VCaP (cell line): ENCODE data around the gene APLNR.

Experiments used
- H3K27ac ChIP-seq: fragments of 450-650 bp; 2 replicates; pipeline ENCODE4 v1.5.1; 2017
- CTCF ChIP-seq: fragments of 450-650 bp; conservative IDR thresholded peaks from 2 replicates; pipeline ENCODE4 v1.5.1; 2017; ENCODE audit warnings: mild to moderate bottlenecking, moderate library complexity

Gene APLNR

DNA sequence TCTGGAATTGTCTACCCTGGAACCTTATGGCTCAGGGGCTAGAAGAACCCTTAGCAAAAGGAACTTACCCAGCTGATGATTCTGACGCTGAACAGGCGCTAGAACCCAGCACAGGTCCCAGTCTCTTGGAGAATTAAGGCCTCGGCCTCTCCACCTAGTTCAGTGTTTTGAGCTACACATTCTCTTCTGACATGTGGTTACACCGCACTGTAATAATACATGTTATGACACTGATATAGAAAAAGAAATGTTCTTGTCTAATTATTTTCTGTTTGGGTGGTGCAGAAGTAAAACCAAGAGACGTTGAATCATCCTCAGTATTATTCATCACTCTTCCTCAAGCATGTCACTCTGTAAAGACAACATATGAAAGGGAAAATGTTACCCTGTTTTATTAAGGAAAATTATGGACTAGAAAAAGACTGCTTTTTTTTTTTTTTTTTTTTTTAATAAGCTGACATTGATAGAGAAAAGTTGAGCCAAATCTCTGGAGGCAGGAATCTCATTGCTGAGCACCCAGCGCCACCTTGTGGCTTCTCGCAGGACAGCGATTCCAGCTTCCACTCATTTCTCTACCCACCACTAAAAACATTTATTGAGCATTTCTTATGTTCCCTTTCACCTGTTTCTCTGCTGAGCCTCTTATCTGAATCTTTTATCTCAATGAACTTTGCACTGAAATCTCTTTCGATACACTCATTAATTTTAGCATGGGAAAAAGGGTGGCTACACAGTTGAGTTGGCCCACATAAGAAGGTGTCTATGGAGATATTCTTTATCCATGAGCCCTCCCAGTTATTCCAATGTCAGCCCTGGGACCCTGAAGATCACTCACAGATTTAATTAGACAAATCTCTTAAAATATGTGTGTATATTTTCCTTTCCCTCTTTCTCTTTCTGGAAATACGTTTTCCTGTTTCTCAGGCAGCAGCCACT is 12.6 kb upstream of the APLNR start:
- no peak overlapping the region for H3K27ac ChIP-seq
- TF ChIP-seq CTCF = peak; percentile 84

- H3K27ac ChIP-seq = no peak overlapping the region
- peak; percentile 84 for TF ChIP-seq CTCF
Observed at GRCh38 chr11:57248780-57249383, 11.8 kb upstream of the APLNR start.

DNA sequence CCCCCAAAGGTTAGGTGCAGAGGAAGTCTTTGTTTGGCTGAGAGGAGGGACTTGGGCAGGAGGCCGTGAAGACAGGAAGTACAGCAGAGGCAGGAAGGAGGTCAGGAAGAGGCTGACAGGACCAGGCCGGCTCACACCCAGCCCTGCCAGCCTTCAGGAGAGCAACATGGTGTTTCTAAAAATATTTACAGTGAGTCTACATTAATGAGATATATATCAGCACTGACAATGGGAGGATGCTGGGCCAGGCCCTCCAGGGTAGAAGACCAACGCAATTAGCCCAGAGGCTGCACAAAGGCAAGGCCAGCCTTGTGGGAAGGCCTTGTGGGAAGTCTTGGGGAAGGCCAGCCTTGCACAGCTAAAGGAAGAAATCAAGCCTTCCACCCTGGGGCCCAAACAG is 7.9 kb upstream of the APLNR start:
- TF ChIP-seq CTCF = no peak
- no peak overlapping the region for H3K27ac ChIP-seq

DNA sequence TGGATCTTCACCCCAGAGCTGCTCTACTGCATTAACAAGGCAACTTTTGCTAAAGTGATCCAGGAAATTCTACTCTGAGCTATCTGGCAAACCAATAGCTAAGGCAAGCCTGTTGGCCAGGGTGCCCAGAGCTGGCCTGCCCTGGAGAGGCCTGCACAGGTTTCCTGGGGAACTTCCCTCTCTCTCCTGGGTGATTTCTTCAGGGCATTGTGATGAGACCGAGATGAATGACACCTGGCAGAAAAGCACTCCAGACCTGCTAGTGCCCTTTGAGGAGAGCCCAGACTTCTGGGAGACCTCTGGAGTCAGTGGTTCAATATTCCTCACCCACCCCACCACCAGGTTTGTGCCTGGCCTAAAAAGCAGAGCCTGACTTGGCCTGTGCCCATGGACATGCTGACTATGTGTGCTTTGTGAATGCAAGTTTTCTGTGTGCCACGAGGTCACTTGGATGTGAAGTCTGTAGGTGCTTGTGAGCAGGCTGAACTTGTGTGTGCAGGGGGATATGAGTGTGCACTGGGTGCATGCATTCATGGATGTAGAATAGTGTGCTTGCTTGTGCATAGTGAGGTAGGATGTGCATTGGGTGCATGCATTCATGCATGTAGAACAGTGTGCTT is 4.4 kb upstream of the APLNR start:
- no peak for TF ChIP-seq CTCF

GRCh38 chr11:57240757-57241156 is 3.7 kb upstream of the APLNR start:
- H3K27ac ChIP-seq = no peak overlapping the region
- TF ChIP-seq CTCF = no peak

More for the DNA sequence above, 4.4 kb upstream of the APLNR start:
- H3K27ac ChIP-seq = no peak overlapping the region

- no peak overlapping the region for H3K27ac ChIP-seq
Observed at GRCh38 chr11:57240007-57240406, 3.0 kb upstream of the APLNR start.

More at GRCh38 chr11:57240007-57240406, 3.0 kb upstream of the APLNR start:
- no peak for TF ChIP-seq CTCF
